ENCODE data around the gene SLC13A4.

The SLC13A4 gene

DNA sequence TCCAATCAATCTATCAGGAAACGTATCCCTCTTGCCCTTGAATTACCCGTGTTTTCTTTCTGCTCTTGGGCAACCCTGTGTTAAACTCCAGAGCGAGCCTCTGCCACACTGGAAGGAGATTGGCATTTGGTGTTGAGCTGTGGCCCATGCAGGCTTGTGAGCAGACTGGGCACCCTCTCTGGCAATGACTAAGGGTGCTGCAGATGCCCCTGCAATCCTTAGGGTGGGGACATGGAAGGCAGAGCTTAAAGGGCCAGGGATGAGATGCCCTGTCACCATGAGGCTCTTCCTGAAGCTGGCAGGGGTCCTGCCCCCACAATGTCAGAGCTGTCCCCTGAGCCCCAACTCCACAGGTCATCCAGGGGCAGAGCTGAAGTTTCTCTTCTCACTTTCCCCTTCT is 40.1 kb upstream of the SLC13A4 start:
- no peaks in the 10 kb centered on the region for H3K9me3 ChIP-seq (ENCODE audit: control insufficient read depth, insufficient read depth, low read depth, low read length)
- H3K4me3 ChIP-seq (ENCODE audit: low read depth, low read length): no peak overlapping the region
- no peaks in the 10 kb centered on the region for H3K4me1 ChIP-seq (ENCODE audit: control insufficient read depth, insufficient read depth, low read length)
- H3K36me3 ChIP-seq (ENCODE audit: control insufficient read depth in 2 of 2, insufficient read depth in 1 of 2, low read length in 2 of 2): no peaks in the 10 kb centered on the region
- ChIA-PET POLR2A (no interaction called here), CTCF (no interaction called here)
- no peak overlapping the region for H3K27ac ChIP-seq (ENCODE audit: extremely low read depth, low read depth, low read length)
- no peak for TF ChIP-seq ZNF585B (tag by site-specific recombination; IDR thresholded peaks at IDR 0.05)
- TF ChIP-seq BCL6B (tag by site-specific recombination; IDR thresholded peaks at IDR 0.05): no peak

- Histone ChIP-seq H3K4me3 (ENCODE audit: low read depth, low read length) (no peak overlapping the region), H3K27ac (ENCODE audit: extremely low read depth, low read depth, low read length) (no peak overlapping the region), H3K36me3 (ENCODE audit: control insufficient read depth in 2 of 2, insufficient read depth in 1 of 2, low read length in 2 of 2) (no peaks in the 10 kb centered on the region), H3K4me1 (ENCODE audit: control insufficient read depth, insufficient read depth, low read length) (no peaks in the 10 kb centered on the region), H3K9me3 (ENCODE audit: control insufficient read depth, insufficient read depth, low read depth, low read length) (no peaks in the 10 kb centered on the region)
- POLR2A ChIA-PET: no interaction called here
- CTCF ChIA-PET: no interaction called here
- TF ChIP-seq AEBP2 (tag by site-specific recombination; IDR thresholded peaks at IDR 0.05; ENCODE audit: borderline replicate concordance) (no peak), ZSCAN30 (tag by site-specific recombination; IDR thresholded peaks at IDR 0.05) (no peak), ZNF785 (tag by site-specific recombination; IDR thresholded peaks at IDR 0.05) (no peak), ZNF114 (tag by site-specific recombination; IDR thresholded peaks at IDR 0.05) (no peak), TRIM28 (IDR thresholded peaks at IDR 0.05; ENCODE audit: borderline replicate concordance, low read length) (no peak), ZFP69B (tag by site-specific recombination; IDR thresholded peaks at IDR 0.05) (no peak), ZNF76 (tag by site-specific recombination; IDR thresholded peaks at IDR 0.05; ENCODE audit: borderline replicate concordance, low read depth) (no peak), ZNF529 (tag by site-specific recombination; IDR thresholded peaks at IDR 0.05; ENCODE audit: insufficient replicate concordance) (no peak), ZNF394 (tag by site-specific recombination; IDR thresholded peaks at IDR 0.05; ENCODE audit: borderline replicate concordance) (no peak), HOXC10 (CRISPR knock-in tag; IDR thresholded peaks at IDR 0.05) (no peak), SP7 (tag by site-specific recombination; IDR thresholded peaks at IDR 0.05) (no peak), GLIS2 (tag by site-specific recombination; IDR thresholded peaks at IDR 0.05) (no peak), BCL11B (tag by site-specific recombination; IDR thresholded peaks at IDR 0.05; ENCODE audit: low read depth) (no peak), ZNF621 (tag by site-specific recombination; IDR thresholded peaks at IDR 0.05) (no peak)
- TF ChIP-seq, protein P1, sequence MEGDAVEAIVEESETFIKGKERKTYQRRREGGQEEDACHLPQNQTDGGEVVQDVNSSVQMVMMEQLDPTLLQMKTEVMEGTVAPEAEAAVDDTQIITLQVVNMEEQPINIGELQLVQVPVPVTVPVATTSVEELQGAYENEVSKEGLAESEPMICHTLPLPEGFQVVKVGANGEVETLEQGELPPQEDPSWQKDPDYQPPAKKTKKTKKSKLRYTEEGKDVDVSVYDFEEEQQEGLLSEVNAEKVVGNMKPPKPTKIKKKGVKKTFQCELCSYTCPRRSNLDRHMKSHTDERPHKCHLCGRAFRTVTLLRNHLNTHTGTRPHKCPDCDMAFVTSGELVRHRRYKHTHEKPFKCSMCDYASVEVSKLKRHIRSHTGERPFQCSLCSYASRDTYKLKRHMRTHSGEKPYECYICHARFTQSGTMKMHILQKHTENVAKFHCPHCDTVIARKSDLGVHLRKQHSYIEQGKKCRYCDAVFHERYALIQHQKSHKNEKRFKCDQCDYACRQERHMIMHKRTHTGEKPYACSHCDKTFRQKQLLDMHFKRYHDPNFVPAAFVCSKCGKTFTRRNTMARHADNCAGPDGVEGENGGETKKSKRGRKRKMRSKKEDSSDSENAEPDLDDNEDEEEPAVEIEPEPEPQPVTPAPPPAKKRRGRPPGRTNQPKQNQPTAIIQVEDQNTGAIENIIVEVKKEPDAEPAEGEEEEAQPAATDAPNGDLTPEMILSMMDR (tag by site-specific recombination; IDR thresholded peaks at IDR 0.05): no peak
- TF ChIP-seq, protein P2, sequence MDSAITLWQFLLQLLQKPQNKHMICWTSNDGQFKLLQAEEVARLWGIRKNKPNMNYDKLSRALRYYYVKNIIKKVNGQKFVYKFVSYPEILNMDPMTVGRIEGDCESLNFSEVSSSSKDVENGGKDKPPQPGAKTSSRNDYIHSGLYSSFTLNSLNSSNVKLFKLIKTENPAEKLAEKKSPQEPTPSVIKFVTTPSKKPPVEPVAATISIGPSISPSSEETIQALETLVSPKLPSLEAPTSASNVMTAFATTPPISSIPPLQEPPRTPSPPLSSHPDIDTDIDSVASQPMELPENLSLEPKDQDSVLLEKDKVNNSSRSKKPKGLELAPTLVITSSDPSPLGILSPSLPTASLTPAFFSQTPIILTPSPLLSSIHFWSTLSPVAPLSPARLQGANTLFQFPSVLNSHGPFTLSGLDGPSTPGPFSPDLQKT (IDR thresholded peaks at IDR 0.05; ENCODE audit: borderline replicate concordance, low read depth, low read length): no peak
Observed at GRCh38 chr7:135763261-135763660, 35.3 kb upstream of the SLC13A4 start.
